GM12801 (cell line): ENCODE data around the gene BORCS8.

Experiments used
- TF ChIP-seq, protein P1 (sequence below): IDR thresholded peaks from one replicate; pipeline ENCODE4 v1.5.1; 2011; ENCODE audit warnings: control low read depth; ENCODE audit not compliant: insufficient read length; ENCODE audit errors: extremely low read depth

Gene BORCS8

GRCh38 chr19:19131989-19132388, 60.0 kb downstream of the BORCS8 start:
- TF ChIP-seq, protein P1, sequence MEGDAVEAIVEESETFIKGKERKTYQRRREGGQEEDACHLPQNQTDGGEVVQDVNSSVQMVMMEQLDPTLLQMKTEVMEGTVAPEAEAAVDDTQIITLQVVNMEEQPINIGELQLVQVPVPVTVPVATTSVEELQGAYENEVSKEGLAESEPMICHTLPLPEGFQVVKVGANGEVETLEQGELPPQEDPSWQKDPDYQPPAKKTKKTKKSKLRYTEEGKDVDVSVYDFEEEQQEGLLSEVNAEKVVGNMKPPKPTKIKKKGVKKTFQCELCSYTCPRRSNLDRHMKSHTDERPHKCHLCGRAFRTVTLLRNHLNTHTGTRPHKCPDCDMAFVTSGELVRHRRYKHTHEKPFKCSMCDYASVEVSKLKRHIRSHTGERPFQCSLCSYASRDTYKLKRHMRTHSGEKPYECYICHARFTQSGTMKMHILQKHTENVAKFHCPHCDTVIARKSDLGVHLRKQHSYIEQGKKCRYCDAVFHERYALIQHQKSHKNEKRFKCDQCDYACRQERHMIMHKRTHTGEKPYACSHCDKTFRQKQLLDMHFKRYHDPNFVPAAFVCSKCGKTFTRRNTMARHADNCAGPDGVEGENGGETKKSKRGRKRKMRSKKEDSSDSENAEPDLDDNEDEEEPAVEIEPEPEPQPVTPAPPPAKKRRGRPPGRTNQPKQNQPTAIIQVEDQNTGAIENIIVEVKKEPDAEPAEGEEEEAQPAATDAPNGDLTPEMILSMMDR: no peak
